ENCODE measurements around the gene SNTG2.

GRCh38 chr2:1002350-1002749 lies 51.7 kb downstream of the SNTG2 start:
- TF ChIP-seq CTCF (IDR thresholded peaks at IDR 0.05) (no peak), ZFX (IDR thresholded peaks at IDR 0.05; ENCODE audit: borderline replicate concordance) (no peak)

Measured in 22Rv1 (cell line).